Measurements from ENCODE around the gene FER. TPM values are rescaled to one million over a fixed set of nuclear protein-coding genes. Genes with fewer than 3 reads are reported as not detected.

Gene FER
- total RNA-seq, 1 experiment from 2014 or later = 19.4 TPM

- no TSS peak for BruUV-seq (replicated peaks)
- Histone ChIP-seq H3K9me3 (ENCODE audit: low read length) (no peaks in the 10 kb centered on the region), H3K27ac (ENCODE audit: low read length) (peak overlapping the region; percentile 77), H3K4me2 (ENCODE audit: low read length) (peak overlapping the region; percentile 92), H3K4me1 (ENCODE audit: insufficient read depth, low read length) (peaks cover 35% of the 10 kb centered on the region), H3K36me3 (ENCODE audit: low read depth, low read length) (no peaks in the 10 kb centered on the region), H3F3A (ENCODE audit: low read length, unreplicated experiment) (no peaks in the 10 kb centered on the region), H2AFZ (ENCODE audit: low read length) (peak overlapping the region; percentile 82), H3K79me2 (ENCODE audit: low read length) (peaks cover 50% of the 10 kb centered on the region), H4K20me1 (ENCODE audit: low read length) (no peaks in the 10 kb centered on the region), H3K4me3 (ENCODE audit: low read length) (peak overlapping the region; percentile 77), H3K9ac (ENCODE audit: low read length) (peak overlapping the region; percentile 93), H3K27me3 (ENCODE audit: low read length) (no peaks in the 10 kb centered on the region), H3K9me2 (replicated peaks; ENCODE audit: low read length) (no peaks in the 10 kb centered on the region)
- CTCF ChIA-PET = no interaction called here
- POLR2A ChIA-PET (ENCODE audit: unreplicated experiment) = interaction anchor here (0.6 to 1.0 kb wide), 3 partner anchors 20 to 153 kb away, joined by 3 to 5 read pairs (median 4); no protein-coding TSS in a partner anchor
- ATAC-seq (peak; percentile 91), DNase-seq (peak; percentile 99)
- intact Hi-C loops (cut with micrococcal nuclease) = loop anchor here (1.0 to 2.0 kb wide), 6 partner anchors 20 to 152 kb away; no protein-coding TSS in a partner anchor
- no peak for TF ChIP-seq EZH2phosphoT487 (IDR thresholded peaks at IDR 0.05; ENCODE audit: borderline replicate concordance, low read length)
- no peak for TF ChIP-seq EZH2 (IDR thresholded peaks at IDR 0.05; ENCODE audit: low read length, unreplicated experiment)
- TF ChIP-seq, protein P1, sequence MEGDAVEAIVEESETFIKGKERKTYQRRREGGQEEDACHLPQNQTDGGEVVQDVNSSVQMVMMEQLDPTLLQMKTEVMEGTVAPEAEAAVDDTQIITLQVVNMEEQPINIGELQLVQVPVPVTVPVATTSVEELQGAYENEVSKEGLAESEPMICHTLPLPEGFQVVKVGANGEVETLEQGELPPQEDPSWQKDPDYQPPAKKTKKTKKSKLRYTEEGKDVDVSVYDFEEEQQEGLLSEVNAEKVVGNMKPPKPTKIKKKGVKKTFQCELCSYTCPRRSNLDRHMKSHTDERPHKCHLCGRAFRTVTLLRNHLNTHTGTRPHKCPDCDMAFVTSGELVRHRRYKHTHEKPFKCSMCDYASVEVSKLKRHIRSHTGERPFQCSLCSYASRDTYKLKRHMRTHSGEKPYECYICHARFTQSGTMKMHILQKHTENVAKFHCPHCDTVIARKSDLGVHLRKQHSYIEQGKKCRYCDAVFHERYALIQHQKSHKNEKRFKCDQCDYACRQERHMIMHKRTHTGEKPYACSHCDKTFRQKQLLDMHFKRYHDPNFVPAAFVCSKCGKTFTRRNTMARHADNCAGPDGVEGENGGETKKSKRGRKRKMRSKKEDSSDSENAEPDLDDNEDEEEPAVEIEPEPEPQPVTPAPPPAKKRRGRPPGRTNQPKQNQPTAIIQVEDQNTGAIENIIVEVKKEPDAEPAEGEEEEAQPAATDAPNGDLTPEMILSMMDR (conservative IDR thresholded peaks at IDR 0.05; ENCODE audit: low read depth, low read length) = peak; percentile 30
Measured at GRCh38 chr5:108748401-108749127, 867 bp downstream of the FER start.

- Histone ChIP-seq H3K4me3 (ENCODE audit: low read length) (peak overlapping the region; percentile 77), H3K9ac (ENCODE audit: low read length) (peak overlapping the region; percentile 93), H3K27ac (ENCODE audit: low read length) (no peak overlapping the region), H3K9me2 (replicated peaks; ENCODE audit: low read length) (no peaks in the 10 kb centered on the region), H3K4me1 (ENCODE audit: insufficient read depth, low read length) (peaks cover 42% of the 10 kb centered on the region), H4K20me1 (ENCODE audit: low read length) (no peaks in the 10 kb centered on the region), H3K27me3 (ENCODE audit: low read length) (no peaks in the 10 kb centered on the region), H3K9me3 (ENCODE audit: low read length) (no peaks in the 10 kb centered on the region), H3F3A (ENCODE audit: low read length, unreplicated experiment) (no peaks in the 10 kb centered on the region), H3K4me2 (ENCODE audit: low read length) (peak overlapping the region; percentile 92), H3K36me3 (ENCODE audit: low read depth, low read length) (no peaks in the 10 kb centered on the region), H2AFZ (ENCODE audit: low read length) (peak overlapping the region; percentile 54), H3K79me2 (ENCODE audit: low read length) (peaks cover 54% of the 10 kb centered on the region)
- BruUV-seq (replicated peaks) = TSS peak; percentile 3
- TF ChIP-seq EZH2phosphoT487 (IDR thresholded peaks at IDR 0.05; ENCODE audit: borderline replicate concordance, low read length) = no peak
- TF ChIP-seq, protein P1 (conservative IDR thresholded peaks at IDR 0.05; ENCODE audit: low read depth, low read length) = 0 out of 2 replicates have a peak, but pooled peaks have one; percentile 8
- POLR2A ChIA-PET (ENCODE audit: unreplicated experiment) = interaction anchor here (0.6 kb wide), 1 partner anchor 39 kb away, joined by 3 read pairs; no protein-coding TSS in a partner anchor
- intact Hi-C loops (cut with micrococcal nuclease) = loop anchor here (2.0 kb wide), 4 partner anchors 52 to 152 kb away; no protein-coding TSS in a partner anchor
- CTCF ChIA-PET = interaction anchor here (1.0 kb wide), 1 partner anchor 168 kb away, joined by 4 read pairs; no protein-coding TSS in a partner anchor
- DNase-seq (no peak), ATAC-seq (peak; percentile 51)
Measured at GRCh38 chr5:108749128-108749861, 1.6 kb downstream of the FER start.
